MM.1S (cell line): ENCODE measurements around the gene PLCG2.

ENCODE experiments used
- EZH2 ChIP-seq: fragments of 300-600 bp; sonication (generic); optimal IDR thresholded peaks from 2 replicates; pipeline ENCODE3; 2017; ENCODE audit warnings: low read depth, mild to moderate bottlenecking, antibody characterized with exemption, low read length, mixed read lengths
- TF ChIP-seq, protein P1 (sequence below): fragments of 300-600 bp; sonication (generic); IDR thresholded peaks from 2 replicates; pipeline ENCODE4 v1.5.1; 2016; ENCODE audit warnings: antibody characterized with exemption, low read length, mixed read lengths

DNA sequence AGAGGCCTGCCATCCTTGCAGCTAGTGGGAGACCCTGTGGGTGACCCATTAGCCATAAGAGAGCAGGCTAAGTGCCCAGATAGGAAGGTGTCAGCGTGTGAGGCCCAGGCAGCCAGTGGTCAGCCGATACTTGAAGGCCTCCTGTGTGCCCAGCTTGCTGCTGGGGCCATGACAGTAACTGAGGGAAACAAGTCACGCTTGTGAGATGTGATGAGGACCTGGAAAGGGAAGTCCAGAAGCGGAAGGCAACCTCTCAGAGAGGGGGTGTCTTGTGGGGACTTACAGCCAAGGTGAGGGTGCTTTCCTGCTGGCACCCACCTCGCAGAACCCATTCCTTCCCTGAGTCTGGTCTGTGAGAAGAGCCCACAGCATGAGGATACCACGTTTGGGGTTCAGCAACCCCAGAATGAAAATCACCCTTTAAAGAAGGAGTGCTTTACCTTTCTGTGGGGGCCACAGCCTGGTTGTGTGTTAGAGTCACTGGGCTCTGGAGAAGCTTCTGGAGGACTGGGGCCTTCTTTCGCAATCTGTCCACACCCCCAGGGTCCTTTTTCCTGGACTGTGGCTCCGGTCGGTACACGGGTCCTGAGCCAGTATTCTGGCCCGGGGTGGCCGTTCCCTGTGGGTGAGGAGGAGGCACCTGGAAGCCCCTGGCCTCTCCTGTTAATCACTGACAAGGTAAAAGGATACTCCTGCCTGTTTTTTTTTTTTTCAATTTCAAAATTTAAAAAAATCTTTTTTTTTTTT is 53.9 kb downstream of the PLCG2 start:
- TF ChIP-seq, protein P1, sequence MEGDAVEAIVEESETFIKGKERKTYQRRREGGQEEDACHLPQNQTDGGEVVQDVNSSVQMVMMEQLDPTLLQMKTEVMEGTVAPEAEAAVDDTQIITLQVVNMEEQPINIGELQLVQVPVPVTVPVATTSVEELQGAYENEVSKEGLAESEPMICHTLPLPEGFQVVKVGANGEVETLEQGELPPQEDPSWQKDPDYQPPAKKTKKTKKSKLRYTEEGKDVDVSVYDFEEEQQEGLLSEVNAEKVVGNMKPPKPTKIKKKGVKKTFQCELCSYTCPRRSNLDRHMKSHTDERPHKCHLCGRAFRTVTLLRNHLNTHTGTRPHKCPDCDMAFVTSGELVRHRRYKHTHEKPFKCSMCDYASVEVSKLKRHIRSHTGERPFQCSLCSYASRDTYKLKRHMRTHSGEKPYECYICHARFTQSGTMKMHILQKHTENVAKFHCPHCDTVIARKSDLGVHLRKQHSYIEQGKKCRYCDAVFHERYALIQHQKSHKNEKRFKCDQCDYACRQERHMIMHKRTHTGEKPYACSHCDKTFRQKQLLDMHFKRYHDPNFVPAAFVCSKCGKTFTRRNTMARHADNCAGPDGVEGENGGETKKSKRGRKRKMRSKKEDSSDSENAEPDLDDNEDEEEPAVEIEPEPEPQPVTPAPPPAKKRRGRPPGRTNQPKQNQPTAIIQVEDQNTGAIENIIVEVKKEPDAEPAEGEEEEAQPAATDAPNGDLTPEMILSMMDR: no peak
- no peak for TF ChIP-seq EZH2
